Liver (tissue), 9 donors: ENCODE results near the gene TRAPPC2L. TPM values are rescaled to one million over a fixed set of nuclear protein-coding genes. Genes with fewer than 3 reads are reported as not detected.

ENCODE experiments used
- DNase-seq: peaks from one replicate; pipeline ENCODE4 v3.0.0-alpha.2; 2017; ENCODE audit warnings: low spot score
- H3K27ac ChIP-seq, 2 donors: one replicate each; pipeline ENCODE4 v1.7.0; 2013; ENCODE audit warnings: inconsistent platforms in 2 of 2, low read length in 2 of 2, control low read depth in 1 of 2, low read depth in 1 of 2, mild to moderate bottlenecking in 1 of 2
- H3K27me3 ChIP-seq, 4 donors: one replicate each; pipeline versions ENCODE4 v1.6.1 to v1.7.0; 2013; ENCODE audit warnings: low read length in 3 of 4, inconsistent platforms in 1 of 4, mild to moderate bottlenecking in 1 of 4, moderate library complexity in 1 of 4; ENCODE audit not compliant: control insufficient read depth in 4 of 4, insufficient read depth in 4 of 4
- H3K36me3 ChIP-seq, 4 donors: one replicate each; pipeline versions ENCODE4 v1.6.1 to v1.7.0; 2013; ENCODE audit warnings: low read length in 3 of 4, mild to moderate bottlenecking in 3 of 4, low read depth in 1 of 4, moderate library complexity in 1 of 4; ENCODE audit not compliant: control insufficient read depth in 4 of 4, insufficient read depth in 3 of 4
- H3K4me1 ChIP-seq, 4 donors: one replicate each; pipeline versions ENCODE4 v1.6.1 to v1.7.0; 2013; ENCODE audit warnings: low read length in 3 of 4, mild to moderate bottlenecking in 3 of 4, moderate library complexity in 1 of 4; ENCODE audit not compliant: control insufficient read depth in 4 of 4, insufficient read depth in 4 of 4
- H3K4me3 ChIP-seq, 3 donors: one replicate each; pipeline versions ENCODE4 v1.6.1 to v1.7.0; 2013; ENCODE audit warnings: low read length in 3 of 3, control low read depth in 1 of 3, low read depth in 1 of 3, mild to moderate bottlenecking in 1 of 3
- H3K9ac ChIP-seq, 2 donors: one replicate each; pipeline ENCODE4 v1.7.0; 2013; ENCODE audit warnings: low read length in 2 of 2, mild to moderate bottlenecking in 2 of 2, moderate library complexity in 2 of 2, control low read depth in 1 of 2, low read depth in 1 of 2
- H3K9me3 ChIP-seq, 4 donors: one replicate each; pipeline versions ENCODE4 v1.6.1 to v1.7.0; 2013; ENCODE audit warnings: low read length in 3 of 4; ENCODE audit not compliant: control insufficient read depth in 4 of 4
- EGR1 ChIP-seq, 2 donors: IDR thresholded peaks; 2 replicates each; pipeline ENCODE4 v1.6.1; 2016 to 2018; ENCODE audit warnings: antibody characterized with exemption in 2 of 2, low read depth in 2 of 2
- FOXA1 ChIP-seq: IDR thresholded peaks from 2 replicates; pipeline ENCODE4 v1.6.1; 2016; ENCODE audit warnings: antibody characterized with exemption
- FOXA2 ChIP-seq: IDR thresholded peaks from 2 replicates; pipeline ENCODE4 v1.6.1; 2016; ENCODE audit warnings: antibody characterized with exemption
- GABPA ChIP-seq, 2 donors: IDR thresholded peaks in 1 of 2; conservative IDR thresholded peaks in 1 of 2; 2 replicates each; pipeline ENCODE4 v1.6.1; 2016; ENCODE audit warnings: antibody characterized with exemption in 2 of 2, mild to moderate bottlenecking in 1 of 2, moderate library complexity in 1 of 2
- NR2F2 ChIP-seq: IDR thresholded peaks from 2 replicates; pipeline ENCODE4 v1.6.1; 2016; ENCODE audit warnings: antibody characterized with exemption
- RAD21 ChIP-seq, 2 donors: IDR thresholded peaks; 2 replicates each; pipeline ENCODE4 v1.6.1; 2016; ENCODE audit warnings: antibody characterized with exemption in 2 of 2, mild to moderate bottlenecking in 2 of 2
- RXRA ChIP-seq, 2 donors: IDR thresholded peaks; 2 replicates each; pipeline ENCODE4 v1.6.1; 2017 to 2018; ENCODE audit warnings: antibody characterized with exemption in 2 of 2, mild to moderate bottlenecking in 1 of 2
- SP1 ChIP-seq: IDR thresholded peaks from 2 replicates; pipeline ENCODE4 v1.6.1; 2018; ENCODE audit warnings: antibody characterized with exemption, mild to moderate bottlenecking
- WGBS: extraction: QIAGEN DNeasy Blood & Tissue Kit; methylation state at CpG from one replicate; pipeline ENCODE4 v1.1.7; 2013; 5-methylcytosine and 5-hydroxymethylcytosine counted together
- polyA plus RNA-seq, 2 donors: library from polyadenylated mRNA; stranded (reverse) in 1 of 2; unstranded in 1 of 2; fragments of 200-250 nt in 1 of 2; fragments of >200 nt in 1 of 2; fragmentation: Nextera tagmentation in 1 of 2; extraction: Ambion mirVana in 1 of 2; gene quantifications; one replicate each; pipeline versions ENCODE4 v1.2.1 to v1.2.3, GENCODE V29; 2013 to 2015
- total RNA-seq, 2 donors: library from RNA; depleted of rRNA; stranded (reverse); fragments of >200 nt; gene quantifications; one replicate each; pipeline ENCODE4 v1.2.3, GENCODE V29; 2014
- TF ChIP-seq, protein P1 (sequence below): IDR thresholded peaks from 2 replicates; pipeline ENCODE4 v1.6.1; 2016; ENCODE audit warnings: antibody characterized with exemption
- TF ChIP-seq, protein P2 (sequence below): IDR thresholded peaks from 2 replicates; pipeline ENCODE4 v1.6.1; 2016; ENCODE audit warnings: antibody characterized with exemption, mild to moderate bottlenecking
- TF ChIP-seq, protein P3 (sequence below): IDR thresholded peaks from 2 replicates; pipeline ENCODE4 v1.6.1; 2016; ENCODE audit warnings: antibody characterized with exemption
- TF ChIP-seq, protein P4 (sequence below): IDR thresholded peaks from 2 replicates; pipeline ENCODE4 v1.6.1; 2016; ENCODE audit warnings: antibody characterized with exemption
- TF ChIP-seq, protein P5 (sequence below): fragments of 150-350 bp; IDR thresholded peaks from 2 replicates; pipeline ENCODE4 v1.5.1; 2017; ENCODE audit warnings: improper control_type of control experiment, low read depth, low read length; ENCODE audit not compliant: missing input control
- donor health status: healthy.
- donor health status: healthy.
- donor health status: healthy.
- donor health status: healthy.
- donor health status: healthy.

TRAPPC2L gene
- total and polyA plus RNA-seq, 4 donors: 16.3 to 59.4 (median 22.2) TPM

DNA sequence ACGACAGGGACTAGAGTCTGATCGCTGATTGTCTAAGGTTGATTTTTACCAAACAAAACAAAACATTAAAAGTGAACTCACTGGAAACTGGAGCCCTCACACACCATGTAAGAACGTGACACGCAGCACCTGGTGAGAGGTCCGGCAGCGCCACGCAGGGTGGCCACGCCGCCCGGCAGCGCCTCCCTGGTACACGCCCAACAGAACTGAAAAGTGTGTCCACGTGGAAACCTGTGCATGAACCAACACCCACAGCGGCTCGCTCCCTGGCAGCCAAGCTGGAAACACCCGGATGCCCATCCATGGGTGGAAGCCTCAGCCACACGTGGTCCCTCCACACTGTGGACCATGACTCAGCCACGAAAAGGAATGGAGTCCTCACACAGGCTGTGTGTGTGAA is 9.3 kb upstream of the TRAPPC2L start:
- DNase-seq: no peak
- Histone ChIP-seq H3K9ac (no peak overlapping the region), H3K36me3 (peaks cover 0 to 10% (median under 1%) of the 10 kb centered on the region in 4 donors), H3K4me1 (peaks cover 0 to 10% (median 7%) of the 10 kb centered on the region in 4 donors), H3K4me3 (no peak overlapping the region), H3K9me3 (no peaks in the 10 kb centered on the region), H3K27me3 (no peaks in the 10 kb centered on the region), H3K27ac (no peak overlapping the region)
- TF ChIP-seq SP1 (no peak), RAD21 (IDR thresholded peaks at IDR 0.05) (no peak), FOXA2 (no peak), GABPA (IDR thresholded peaks at IDR 0.05 in 1 of 2, conservative IDR thresholded peaks at IDR 0.05 in 1 of 2) (no peak), NR2F2 (no peak), RXRA (IDR thresholded peaks at IDR 0.05) (no peak), FOXA1 (no peak)
- TF ChIP-seq, protein P1, sequence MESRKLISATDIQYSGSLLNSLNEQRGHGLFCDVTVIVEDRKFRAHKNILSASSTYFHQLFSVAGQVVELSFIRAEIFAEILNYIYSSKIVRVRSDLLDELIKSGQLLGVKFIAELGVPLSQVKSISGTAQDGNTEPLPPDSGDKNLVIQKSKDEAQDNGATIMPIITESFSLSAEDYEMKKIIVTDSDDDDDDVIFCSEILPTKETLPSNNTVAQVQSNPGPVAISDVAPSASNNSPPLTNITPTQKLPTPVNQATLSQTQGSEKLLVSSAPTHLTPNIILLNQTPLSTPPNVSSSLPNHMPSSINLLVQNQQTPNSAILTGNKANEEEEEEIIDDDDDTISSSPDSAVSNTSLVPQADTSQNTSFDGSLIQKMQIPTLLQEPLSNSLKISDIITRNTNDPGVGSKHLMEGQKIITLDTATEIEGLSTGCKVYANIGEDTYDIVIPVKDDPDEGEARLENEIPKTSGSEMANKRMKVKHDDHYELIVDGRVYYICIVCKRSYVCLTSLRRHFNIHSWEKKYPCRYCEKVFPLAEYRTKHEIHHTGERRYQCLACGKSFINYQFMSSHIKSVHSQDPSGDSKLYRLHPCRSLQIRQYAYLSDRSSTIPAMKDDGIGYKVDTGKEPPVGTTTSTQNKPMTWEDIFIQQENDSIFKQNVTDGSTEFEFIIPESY: no peak
- TF ChIP-seq, protein P2, sequence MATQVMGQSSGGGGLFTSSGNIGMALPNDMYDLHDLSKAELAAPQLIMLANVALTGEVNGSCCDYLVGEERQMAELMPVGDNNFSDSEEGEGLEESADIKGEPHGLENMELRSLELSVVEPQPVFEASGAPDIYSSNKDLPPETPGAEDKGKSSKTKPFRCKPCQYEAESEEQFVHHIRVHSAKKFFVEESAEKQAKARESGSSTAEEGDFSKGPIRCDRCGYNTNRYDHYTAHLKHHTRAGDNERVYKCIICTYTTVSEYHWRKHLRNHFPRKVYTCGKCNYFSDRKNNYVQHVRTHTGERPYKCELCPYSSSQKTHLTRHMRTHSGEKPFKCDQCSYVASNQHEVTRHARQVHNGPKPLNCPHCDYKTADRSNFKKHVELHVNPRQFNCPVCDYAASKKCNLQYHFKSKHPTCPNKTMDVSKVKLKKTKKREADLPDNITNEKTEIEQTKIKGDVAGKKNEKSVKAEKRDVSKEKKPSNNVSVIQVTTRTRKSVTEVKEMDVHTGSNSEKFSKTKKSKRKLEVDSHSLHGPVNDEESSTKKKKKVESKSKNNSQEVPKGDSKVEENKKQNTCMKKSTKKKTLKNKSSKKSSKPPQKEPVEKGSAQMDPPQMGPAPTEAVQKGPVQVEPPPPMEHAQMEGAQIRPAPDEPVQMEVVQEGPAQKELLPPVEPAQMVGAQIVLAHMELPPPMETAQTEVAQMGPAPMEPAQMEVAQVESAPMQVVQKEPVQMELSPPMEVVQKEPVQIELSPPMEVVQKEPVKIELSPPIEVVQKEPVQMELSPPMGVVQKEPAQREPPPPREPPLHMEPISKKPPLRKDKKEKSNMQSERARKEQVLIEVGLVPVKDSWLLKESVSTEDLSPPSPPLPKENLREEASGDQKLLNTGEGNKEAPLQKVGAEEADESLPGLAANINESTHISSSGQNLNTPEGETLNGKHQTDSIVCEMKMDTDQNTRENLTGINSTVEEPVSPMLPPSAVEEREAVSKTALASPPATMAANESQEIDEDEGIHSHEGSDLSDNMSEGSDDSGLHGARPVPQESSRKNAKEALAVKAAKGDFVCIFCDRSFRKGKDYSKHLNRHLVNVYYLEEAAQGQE: no peak
- TF ChIP-seq, protein P3, sequence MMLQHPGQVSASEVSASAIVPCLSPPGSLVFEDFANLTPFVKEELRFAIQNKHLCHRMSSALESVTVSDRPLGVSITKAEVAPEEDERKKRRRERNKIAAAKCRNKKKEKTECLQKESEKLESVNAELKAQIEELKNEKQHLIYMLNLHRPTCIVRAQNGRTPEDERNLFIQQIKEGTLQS: no peak
- TF ChIP-seq, protein P4, sequence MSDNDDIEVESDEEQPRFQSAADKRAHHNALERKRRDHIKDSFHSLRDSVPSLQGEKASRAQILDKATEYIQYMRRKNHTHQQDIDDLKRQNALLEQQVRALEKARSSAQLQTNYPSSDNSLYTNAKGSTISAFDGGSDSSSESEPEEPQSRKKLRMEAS: no peak
- TF ChIP-seq, protein P5, sequence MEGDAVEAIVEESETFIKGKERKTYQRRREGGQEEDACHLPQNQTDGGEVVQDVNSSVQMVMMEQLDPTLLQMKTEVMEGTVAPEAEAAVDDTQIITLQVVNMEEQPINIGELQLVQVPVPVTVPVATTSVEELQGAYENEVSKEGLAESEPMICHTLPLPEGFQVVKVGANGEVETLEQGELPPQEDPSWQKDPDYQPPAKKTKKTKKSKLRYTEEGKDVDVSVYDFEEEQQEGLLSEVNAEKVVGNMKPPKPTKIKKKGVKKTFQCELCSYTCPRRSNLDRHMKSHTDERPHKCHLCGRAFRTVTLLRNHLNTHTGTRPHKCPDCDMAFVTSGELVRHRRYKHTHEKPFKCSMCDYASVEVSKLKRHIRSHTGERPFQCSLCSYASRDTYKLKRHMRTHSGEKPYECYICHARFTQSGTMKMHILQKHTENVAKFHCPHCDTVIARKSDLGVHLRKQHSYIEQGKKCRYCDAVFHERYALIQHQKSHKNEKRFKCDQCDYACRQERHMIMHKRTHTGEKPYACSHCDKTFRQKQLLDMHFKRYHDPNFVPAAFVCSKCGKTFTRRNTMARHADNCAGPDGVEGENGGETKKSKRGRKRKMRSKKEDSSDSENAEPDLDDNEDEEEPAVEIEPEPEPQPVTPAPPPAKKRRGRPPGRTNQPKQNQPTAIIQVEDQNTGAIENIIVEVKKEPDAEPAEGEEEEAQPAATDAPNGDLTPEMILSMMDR: no peak
- WGBS: 97% methylated on average over 18 of the region's 18 CpGs

DNA sequence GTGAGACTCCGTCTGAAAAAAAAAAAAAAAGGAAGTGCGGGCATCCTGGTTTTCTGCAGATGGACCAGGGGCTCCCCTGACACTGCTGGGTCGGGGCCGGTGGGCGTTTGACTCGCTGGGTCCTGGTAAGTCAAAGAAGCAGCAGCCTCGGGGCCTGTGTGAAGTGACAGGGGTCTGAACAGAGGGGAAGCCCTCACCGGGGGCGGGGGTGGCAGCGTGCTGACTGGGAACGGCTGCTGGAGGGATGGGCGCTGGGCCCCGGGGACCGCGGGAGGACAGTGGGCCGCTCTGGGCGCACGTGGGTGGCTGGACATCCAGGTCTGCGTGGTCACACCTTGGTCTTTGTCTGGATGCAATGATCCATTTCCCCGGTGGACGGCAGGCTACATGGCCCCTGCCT is 8.4 kb upstream of the TRAPPC2L start:
- Histone ChIP-seq H3K9ac (no peak overlapping the region), H3K4me3 (no peak overlapping the region), H3K9me3 (no peaks in the 10 kb centered on the region), H3K36me3 (peaks cover 0 to 6% (median under 1%) of the 10 kb centered on the region in 4 donors), H3K27me3 (no peaks in the 10 kb centered on the region), H3K27ac (no peak overlapping the region), H3K4me1 (peaks cover 0 to 10% (median 8%) of the 10 kb centered on the region in 4 donors)
- no peak for TF ChIP-seq EGR1 (IDR thresholded peaks at IDR 0.05; ENCODE audit: low read depth in 2 of 2)
- TF ChIP-seq, protein P1: no peak
- no peak for DNase-seq
- 95% methylated on average over 21 of the region's 21 CpGs for WGBS
